Activated CD4-positive, alpha-beta T cell treated with anti-CD3 and anti-CD28 coated beads, Interleukin-2, amount 50 U/mL, for 1 hour (primary cell): ENCODE results near the gene PRM2.

Source experiments
- DNase-seq: peaks from one replicate; pipeline ENCODE4 v3.0.0-alpha.2; 2020

Gene PRM2

DNA sequence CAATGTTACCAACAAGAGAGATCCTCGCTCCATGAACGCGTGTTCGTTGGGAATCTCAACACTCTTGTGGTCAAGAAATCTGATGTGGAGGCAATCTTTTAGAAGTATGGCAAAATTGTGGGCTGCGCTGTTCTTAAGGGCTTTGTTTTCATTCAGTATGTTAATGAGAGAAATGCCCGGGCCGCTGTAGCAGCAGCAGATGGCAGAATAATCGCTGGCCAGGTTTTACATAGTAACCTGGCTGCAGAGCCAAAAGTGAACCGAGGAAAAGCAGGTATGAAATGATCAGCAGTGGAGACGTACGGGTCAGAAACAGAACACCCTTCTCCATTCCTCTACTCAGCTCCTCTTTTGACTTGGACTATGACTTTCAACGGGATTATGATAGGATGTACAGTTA is 33.6 kb downstream of the PRM2 start:
- no peak for DNase-seq

DNA sequence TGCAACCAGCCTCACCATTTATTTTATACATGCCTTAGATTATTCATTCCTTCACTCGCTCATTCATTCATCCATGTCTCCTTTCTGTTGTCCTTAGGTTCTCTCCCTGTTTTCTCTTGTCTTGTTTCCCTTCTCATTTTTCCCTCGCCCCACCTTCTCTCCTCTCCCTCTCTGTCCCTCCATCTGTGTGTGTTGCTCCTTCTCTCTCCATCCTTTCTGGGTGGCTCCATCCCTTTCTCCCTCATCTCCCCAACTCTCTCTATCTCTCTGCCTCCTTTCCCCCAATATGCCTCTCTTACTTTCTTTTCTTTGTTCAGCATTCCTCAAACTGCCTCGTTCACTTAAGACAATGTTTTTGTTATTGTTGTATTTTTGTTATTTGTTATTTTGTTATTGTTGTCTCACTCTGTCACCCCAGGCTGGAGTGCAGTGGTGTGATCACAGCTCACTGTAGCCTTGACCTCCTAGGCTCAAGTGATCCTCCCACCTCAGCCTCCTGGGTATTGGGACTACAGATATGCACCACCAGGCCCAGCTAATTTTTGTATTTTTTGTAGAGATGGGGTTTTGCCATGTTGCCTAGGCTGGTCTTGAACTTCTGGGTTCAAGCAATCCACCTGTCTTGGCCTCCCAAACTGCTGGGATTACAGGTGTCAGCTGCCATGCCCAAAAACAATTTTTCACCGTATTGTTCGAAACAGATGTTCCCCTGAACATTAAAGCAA is 34.6 kb downstream of the PRM2 start:
- DNase-seq = no peak

DNA sequence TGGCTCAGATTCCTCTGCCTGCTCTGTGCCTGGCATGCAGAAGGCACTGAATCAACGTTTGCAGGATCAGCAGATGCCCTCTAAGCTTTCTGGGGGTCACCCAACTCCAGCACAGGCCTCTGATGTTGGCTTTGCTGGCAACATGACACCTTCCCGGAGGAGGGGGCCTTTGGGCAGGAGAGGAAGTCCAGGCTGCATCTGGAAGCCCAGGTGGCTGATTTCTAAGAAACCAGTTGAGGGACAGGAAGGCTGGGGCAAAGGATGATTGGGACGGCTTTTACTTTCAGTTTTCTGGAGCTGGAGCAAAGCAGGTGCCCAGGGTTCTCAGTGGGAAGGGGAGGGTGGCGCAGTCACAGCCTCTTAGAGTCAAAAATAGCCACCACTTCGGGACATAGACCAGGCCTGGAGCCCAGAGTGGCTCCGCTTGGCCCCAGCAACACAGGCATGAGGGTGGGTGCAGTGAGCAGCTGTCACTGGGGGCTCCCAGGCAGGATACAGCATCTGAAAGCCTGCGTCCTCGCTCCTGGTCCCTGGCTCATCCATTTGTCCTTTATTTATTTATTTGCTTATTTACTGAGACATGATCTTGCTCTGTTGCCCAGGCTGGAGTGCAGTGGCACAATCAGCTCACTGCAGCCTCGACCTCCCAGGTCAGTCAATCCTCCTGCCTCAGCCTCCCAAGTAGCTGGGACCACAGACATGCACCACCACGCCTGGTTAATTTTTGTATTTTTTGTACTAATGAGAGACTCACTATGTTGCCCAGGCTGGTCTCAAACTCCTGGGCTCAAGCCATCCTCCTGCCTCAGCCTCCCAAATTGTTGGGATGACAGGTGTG is 35.4 kb downstream of the PRM2 start:
- DNase-seq = no peak

DNA sequence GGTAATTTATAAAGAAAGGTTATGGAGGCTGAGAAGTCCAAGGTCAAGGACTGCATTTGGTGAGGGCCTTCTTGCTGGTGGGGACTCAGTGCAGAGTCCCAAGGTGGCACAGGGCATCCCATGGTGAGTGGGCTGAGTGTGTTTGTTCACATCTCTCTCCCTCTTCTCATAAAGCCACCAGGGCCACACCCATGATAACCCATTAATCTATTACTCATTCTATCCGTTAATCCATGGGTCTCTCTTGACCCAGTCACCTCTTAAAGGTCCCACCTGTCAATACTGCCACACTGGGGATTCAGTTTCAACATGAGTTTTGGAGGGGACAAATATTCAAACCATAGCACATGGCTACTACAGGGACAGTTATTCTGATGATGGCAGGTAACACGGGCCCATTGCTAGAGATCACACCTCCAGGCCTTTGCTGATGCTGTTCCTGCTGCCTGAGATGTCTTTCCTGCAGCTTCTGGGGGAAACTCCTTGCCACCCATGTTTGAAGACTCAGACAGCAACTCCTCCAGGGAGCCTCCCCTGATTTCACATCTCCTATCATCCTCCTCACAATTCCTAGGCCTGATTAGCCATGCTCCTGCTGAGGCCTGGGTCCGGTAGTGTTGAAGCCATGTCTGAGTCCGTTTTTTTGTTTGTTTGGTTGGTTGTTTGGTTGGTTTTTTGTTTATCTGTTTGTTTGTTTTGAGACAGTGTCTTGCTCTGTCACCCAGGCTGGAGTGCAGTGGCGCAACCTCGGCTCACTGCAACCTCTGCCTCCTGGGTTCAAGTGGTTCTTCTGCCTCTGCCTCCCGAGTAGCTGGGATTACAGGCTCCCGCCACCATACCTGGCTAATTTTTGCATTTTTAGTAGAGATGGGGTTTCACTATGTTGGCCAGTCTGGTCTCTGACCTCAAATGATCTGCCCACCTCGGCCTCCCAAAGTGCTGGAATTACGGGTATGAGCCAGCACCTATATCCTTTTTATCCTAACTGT is 36.3 kb downstream of the PRM2 start:
- DNase-seq = no peak

DNA sequence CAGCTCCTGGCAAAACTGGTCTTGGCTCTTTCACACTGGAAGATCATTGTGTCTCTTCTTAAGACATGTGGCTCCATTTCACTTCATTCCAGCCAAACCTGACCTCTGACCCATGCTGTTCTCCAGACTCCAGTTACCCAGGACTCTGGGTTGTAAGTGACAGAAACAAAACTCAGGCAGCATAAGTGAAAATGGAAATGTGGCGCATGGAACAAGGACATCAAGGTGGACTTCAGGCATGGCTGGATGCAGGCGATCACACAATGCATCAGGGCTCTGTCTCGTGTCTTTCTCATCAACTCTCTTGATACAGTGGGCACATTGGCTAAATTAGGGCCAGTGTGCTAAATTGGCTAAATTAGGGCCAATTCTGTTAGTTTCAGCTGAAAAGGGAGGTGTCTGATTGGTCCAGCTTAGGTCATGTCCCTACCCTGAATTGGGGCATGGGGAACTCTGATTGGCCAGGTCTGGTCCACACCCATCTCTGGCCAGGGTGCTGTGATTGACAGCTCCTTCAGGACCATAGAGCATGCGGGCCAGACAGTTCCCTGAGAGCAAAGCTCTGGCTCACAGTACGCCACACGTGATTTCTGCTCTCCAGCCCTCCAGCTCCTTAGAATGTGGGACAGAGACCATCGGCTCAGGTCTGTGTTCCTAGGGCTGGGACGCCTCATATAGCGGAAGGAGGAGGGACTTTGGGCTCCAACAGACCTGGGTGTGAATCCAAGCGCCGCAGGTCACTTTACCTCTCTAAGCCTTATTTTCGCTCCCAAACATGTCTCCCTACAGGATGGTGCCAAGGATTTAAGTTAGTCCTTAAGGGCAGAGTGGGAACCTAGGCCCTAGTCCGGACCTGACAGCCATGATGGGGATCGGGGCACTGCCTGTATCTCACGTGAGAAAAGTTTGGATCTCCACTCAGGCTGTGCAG is 37.7 kb downstream of the PRM2 start:
- no peak for DNase-seq

DNA sequence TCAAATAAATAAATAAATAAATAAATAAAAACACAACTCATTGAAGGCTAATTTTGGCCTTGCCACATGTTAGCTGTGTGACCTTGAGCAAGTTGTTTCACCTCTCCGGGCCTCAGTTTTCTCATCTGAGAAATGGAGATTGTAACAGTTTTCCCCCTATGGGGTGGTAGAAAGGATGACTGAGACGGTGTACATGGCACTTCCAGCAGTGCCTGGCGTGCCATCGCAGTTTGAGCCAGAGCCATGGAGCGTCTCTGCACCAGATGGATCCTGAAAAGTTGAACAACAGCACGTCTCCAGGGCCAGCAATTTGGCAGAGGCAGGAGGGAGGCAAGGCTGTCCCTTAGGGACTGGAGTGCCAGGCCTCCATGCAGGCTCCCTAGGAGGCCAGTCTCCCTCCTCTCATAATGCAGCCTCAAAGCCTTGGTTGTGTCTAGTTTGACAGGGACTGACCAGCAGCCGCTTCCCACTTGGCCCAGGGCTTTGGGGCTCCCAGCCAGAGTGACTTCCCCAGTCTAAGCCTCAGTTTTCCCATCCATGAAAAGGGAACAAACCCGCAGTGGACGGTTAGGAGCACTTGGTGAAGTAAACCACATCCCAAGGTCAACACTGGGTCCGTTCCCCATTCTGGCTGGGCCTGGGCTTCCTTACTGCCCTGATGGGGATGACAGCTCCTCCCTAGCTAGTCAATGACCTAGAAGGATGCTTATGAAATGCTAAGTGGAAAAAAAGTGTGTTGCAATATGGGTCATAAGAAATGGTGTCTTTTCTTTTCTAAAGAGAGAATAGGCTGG is 39.6 kb downstream of the PRM2 start:
- DNase-seq = no peak

DNA sequence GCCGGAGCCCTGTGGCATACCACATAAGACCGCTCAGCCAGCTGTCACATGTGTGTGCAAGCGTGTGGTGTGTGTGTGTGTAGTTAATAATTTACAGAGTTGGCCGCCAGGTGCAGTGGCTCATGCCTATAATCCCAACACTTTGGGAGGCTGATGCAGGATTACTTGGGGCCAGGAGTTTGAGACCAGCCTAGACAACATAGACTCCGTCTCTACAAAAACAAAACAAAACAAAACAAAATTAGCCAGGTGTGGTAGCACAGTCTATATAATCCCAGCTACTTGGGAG is 40.6 kb downstream of the PRM2 start:
- DNase-seq = no peak

DNA sequence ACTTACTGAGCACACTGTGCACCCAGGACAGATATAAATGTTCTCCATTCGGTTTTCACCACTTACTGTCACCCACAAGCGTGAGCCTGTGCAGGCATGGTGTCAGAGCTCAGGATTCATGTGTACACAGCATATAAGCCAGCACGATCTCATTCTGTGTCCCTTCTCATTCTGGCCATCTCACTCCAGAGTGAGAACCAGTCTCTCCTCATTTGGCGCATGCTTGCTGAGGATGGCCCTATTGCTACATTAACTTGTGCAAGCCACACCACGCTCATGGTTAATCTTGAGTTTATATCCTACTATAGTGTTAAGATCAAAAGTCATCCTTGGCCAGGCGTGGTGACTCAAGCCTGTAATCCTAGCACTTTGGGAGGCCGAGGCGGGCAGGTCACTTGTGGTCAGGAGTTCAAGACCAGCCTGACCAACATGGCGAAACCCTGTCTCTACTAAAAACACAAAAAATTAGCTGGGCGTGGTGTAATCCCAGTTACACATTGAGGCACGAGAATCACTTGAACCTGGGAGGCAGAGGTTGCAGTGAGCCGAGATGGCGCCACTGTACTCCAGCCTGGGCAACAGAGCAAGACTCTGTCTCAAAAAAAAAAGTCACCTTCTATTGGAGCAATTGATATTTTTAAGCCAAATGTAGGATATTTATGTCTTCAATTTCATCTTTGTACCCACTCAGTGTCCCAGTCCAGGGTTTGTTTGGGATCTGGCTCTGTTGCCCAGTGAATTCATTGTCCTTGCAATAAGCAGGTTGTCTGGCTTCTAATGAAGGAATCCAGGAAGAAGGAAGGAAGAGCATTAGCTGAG is 41.2 kb downstream of the PRM2 start:
- no peak for DNase-seq

DNA sequence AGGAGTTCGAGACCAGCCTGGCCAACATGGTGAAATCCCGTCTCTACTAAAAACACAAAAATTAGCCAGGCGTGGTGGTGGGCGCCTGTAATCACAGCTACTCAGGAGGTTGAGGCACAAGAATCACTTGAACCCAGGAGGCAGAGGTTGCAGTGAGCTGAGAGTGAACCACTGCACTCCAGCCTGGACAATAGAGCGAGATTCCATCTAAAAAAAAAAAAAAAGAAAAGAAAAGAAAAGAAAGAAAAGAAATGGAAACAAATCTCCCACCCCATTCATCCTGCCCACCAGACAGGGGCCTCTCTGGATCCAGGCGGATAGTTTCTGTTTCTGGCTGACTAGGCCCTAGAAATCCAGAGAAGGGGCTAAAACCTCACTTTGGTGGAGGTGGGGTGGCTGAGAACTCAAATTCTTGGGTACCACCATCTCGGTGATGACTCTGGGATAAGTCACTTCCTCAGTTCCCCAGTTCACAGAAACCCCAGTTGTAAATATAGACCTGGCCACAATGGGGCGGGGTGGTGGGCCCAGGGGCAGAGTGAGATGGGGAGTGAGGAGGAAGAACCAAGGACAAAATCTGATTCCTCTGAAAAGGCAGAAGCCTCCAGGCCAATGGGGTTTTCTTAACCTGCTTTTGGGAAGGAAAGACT is 42.4 kb downstream of the PRM2 start:
- peak; percentile 44 for DNase-seq

DNA sequence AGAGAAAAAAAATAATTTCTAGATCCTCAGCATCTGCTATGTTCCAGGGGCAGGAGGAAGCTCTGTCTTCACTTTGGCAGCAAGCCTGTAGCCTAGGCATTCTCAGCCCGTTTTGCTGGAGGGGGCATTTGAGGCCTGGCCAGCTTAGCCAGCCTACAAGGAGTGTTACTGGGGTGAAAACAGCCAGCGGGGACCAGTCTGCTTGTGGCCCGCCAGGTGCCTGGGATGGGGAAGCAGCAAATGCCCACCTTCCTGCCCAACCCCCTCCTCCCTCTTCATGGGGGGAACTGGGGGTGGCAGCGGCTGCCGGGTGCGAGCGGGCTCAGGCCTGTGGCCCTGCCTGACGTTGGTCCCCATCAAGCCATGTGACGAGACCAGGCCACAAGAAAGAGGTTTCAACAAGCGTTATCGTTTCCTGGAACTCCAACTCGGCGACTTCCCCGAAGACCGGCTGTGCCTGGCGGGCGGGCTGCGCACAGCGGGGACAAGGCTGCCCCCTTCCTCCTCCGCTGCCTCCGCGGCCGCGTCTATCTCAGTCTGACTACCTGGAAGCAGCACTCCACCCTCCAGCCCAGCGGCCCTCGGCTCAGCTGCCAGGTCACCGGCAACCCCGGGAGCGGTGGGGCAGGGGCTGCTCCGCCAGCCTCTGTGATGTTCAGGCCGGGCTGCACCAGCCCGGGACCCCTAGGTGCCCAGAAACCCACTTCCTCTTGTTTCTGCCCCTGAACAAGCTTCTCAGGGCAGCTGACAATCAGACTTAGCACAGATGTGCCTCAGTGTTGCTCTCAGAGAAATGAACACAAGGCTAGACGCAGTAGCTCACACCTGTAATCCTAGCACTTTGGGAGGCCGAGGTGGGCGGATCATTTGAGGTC is 43.2 kb downstream of the PRM2 start:
- peak; percentile 75 for DNase-seq

DNA sequence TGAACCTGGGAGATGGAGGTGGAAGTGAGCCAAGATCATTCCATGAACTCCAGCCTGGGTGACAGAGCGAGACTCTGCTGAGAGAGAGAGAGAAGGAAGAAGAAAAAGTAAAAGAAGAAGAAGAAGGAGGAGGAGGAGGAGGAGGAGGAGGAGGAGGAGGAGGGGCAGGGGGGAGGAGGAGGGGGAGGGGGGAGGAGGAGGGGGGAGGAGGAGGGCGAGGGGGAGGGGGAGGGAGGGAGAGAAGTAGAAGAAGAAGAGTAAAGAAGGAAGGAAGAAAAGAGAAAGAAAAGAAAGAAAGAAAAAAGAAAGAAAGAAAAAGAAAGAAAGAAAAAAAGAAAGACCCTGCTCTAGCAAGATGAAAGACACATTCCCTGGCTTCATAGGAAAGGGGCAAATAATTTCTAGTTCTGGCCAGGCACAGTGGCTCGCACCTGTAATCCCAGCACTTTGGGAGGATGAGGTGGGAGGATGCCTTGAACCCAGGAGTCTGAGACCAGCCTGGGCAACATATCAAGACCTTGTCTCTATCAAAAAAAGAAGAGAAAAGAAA is 43.9 kb downstream of the PRM2 start:
- DNase-seq = no peak

DNA sequence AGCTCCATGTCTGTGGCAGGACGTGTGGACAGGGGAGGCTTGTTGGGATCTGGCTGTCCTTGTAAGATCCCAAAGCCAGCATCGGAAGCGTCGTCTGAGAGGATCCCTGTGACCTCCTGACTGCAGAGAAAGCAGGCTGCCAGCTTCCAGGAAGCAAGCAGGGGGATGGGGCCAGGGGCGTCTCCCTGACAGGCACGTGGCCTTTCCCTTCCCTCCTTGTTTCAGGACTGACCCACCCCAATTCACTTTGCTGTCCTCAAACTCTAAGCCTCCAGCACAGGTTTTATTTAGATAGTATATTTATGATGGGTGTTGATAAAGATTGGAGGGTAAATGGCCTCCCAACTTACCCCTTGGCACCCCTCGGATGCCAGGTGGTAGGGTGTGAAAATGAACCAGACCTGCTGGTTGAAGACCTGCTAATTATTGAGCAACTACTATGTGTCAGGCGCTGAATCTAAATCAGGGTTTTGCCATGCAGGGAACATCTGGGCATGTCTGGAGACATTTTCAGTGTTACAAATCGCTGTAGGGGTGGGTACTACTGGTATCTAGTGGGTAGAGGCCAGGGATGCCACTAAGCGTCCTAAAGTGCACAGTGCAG is 44.8 kb downstream of the PRM2 start:
- DNase-seq = no peak

DNA sequence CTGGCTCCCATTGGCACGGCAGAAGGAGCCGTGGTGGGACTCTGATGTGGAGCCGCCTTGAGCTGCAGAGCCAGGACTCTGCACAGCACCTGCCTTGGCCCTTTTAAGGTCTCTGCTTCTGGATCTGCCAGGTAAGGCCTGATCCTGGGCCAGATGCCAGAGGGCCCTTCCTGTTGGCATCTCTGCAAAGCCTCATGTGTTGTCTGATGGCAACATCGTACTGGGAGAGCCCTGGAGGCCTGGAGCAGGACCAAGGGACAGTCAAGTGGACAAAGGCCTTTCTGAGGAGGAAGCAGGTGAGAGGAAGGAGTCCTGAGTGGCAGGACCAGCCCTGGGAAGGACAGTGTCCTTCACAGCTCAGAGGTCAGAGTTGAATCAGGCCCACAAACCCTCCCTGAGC is 46.4 kb downstream of the PRM2 start:
- DNase-seq = no peak

DNA sequence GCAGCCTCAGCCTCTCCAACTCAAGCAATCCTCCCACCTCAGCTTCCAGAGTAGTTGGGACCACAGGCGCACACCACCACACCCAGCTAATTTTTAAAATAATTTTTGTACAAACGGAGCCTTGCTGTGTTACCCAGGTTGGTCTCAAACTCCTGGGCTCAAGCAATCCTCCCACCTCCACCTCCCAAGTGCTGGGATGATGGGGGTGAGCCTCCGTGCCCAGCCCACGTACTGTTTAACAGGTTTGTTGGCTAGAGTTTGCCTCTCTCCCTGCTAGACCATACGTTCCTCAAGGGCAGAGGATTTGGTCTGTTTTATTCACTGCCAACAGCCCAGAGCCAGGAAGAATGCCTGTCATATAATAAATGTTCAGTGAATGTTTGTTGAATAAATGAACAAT is 46.8 kb downstream of the PRM2 start:
- no peak for DNase-seq

DNA sequence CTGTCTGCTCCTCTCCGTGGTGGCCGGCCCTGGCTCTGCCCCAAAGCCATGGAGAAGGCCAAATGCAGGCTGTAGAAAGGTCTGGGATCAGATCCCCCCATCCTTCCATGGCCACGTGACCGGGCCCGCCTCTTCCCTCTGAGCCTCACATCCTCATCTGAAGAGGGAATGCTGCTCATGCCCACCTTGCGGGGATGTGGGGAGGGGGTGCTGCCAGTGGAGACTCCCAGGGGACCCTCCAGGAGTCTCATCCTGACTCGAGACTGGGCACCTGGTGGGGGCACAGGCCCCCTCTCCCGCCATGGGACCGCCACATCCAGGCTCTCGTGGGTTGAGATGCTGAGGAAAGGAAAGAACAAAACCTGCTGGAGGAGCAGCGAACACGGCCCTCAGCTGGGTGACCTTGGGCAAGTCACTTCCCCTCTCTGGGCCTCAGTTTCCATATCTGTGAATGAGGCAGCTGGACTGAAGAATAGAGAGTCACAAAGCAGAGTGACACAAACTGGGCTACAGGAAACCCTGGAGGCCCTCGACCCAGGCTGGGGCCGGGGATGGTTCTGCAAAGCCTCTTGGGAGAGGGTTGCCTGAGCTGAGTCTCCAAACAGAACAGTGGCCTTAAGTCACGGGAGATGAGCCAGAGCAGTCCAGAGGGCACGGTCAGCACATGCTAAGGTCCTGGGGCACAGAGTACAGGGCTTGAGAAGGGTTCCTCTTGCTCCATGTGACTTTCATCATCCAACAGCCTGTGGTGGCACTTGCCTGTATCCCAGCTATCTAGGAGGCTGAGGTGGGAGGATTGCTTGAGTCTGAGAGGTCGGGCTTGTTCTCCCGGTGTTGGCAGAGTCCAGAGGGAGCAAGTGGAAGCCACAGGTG is 50.4 kb downstream of the PRM2 start:
- no peak for DNase-seq
